ENCODE results near the gene RGPD3.
"Not testable (repeated sequence)": the region's sequence is repeated elsewhere in the genome, so short reads cannot be mapped to it uniquely, and the experiment has no call there.

Gene RGPD3

GRCh38 chr2:106390680-106391079 is 77.5 kb downstream of the RGPD3 start:
- not testable (repeated sequence) for H3K27ac ChIP-seq

GRCh38 chr2:106388814-106389410 is 79.3 kb downstream of the RGPD3 start:
- not testable (repeated sequence) for H3K27ac ChIP-seq, H3K9ac ChIP-seq, H4K20me1 ChIP-seq

More at GRCh38 chr2:106390680-106391079, 77.5 kb downstream of the RGPD3 start:
- not testable (repeated sequence) for H3K36me3 ChIP-seq; H4K20me1 ChIP-seq; H3K4me2 ChIP-seq; H3K4me1 ChIP-seq; H3K27me3 ChIP-seq; H3K9me3 ChIP-seq (replicated peaks in 1 of 11); H3K4me3 ChIP-seq; H3K9ac ChIP-seq

GRCh38 chr2:106384548-106384947 is 83.7 kb downstream of the RGPD3 start:
- not testable (repeated sequence) for H3K4me1 ChIP-seq; H3K36me3 ChIP-seq; H3K9ac ChIP-seq; H3K27ac ChIP-seq; H3K27me3 ChIP-seq; H3K4me2 ChIP-seq; H4K20me1 ChIP-seq; H3K4me3 ChIP-seq; H3K9me3 ChIP-seq (replicated peaks in 1 of 11)

More at GRCh38 chr2:106388814-106389410, 79.3 kb downstream of the RGPD3 start:
- H3K9me3 ChIP-seq (replicated peaks in 1 of 11); H3K4me2 ChIP-seq; H3K4me3 ChIP-seq; H3K4me1 ChIP-seq; H3K36me3 ChIP-seq; H3K27me3 ChIP-seq: not testable (repeated sequence)

GRCh38 chr2:106381867-106382266 is 86.3 kb downstream of the RGPD3 start:
- H3K27me3 ChIP-seq; H3K36me3 ChIP-seq; H3K9ac ChIP-seq; H3K4me1 ChIP-seq; H3K4me2 ChIP-seq; H3K27ac ChIP-seq; H4K20me1 ChIP-seq; H3K9me3 ChIP-seq (replicated peaks in 1 of 11); H3K4me3 ChIP-seq: not testable (repeated sequence)

GRCh38 chr2:106379567-106379966 is 88.6 kb downstream of the RGPD3 start:
- H3K9me3 ChIP-seq (replicated peaks in 1 of 11); H3K4me3 ChIP-seq; H3K27me3 ChIP-seq; H3K27ac ChIP-seq; H3K36me3 ChIP-seq; H3K4me1 ChIP-seq; H4K20me1 ChIP-seq; H3K9ac ChIP-seq; H3K4me2 ChIP-seq: not testable (repeated sequence)

GRCh38 chr2:106369182-106369581 is 99.0 kb downstream of the RGPD3 start:
- not testable (repeated sequence) for H3K36me3 ChIP-seq, H3K4me3 ChIP-seq, H4K20me1 ChIP-seq, H3K27ac ChIP-seq, H3K4me1 ChIP-seq, H3K27me3 ChIP-seq, H3K4me2 ChIP-seq, H3K9ac ChIP-seq
- H3K9me3 ChIP-seq (replicated peaks in 1 of 11): peaks cover 5 to 20% (median 7%) of the 10 kb centered on the region in 11 experiments; a peak in 19 of 22 replicates

GRCh38 chr2:106366204-106366885 is 101.9 kb downstream of the RGPD3 start:
- no peak for TF ChIP-seq Cebpa-rat (IDR thresholded peaks at IDR 0.05)

GRCh38 chr2:106363791-106364190 is 104.4 kb downstream of the RGPD3 start:
- no peak overlapping the region for H3K9ac ChIP-seq
- no peak overlapping the region for H3K27ac ChIP-seq
- TF ChIP-seq Cebpa-rat (IDR thresholded peaks at IDR 0.05): no peak
- H3K4me1 ChIP-seq: peaks cover 0 to 6% (median 0%) of the 10 kb centered on the region in 10 experiments; a peak in 5 of 20 replicates
- no peaks in the 10 kb centered on the region for H3K27me3 ChIP-seq
- no peaks in the 10 kb centered on the region for H4K20me1 ChIP-seq
- no peaks in the 10 kb centered on the region for H3K36me3 ChIP-seq
- peaks cover 5 to 23% (median 7%) of the 10 kb centered on the region in 11 experiments; a peak in 19 of 22 replicates for H3K9me3 ChIP-seq (replicated peaks in 1 of 11)
- no peak overlapping the region for H3K4me2 ChIP-seq
- H3K4me3 ChIP-seq: no peak overlapping the region

More at GRCh38 chr2:106366204-106366885, 101.9 kb downstream of the RGPD3 start:
- Histone ChIP-seq H3K36me3 (no peaks in the 10 kb centered on the region), H3K4me2 (no peak overlapping the region), H3K4me3 (no peak overlapping the region), H4K20me1 (no peaks in the 10 kb centered on the region), H3K27me3 (no peaks in the 10 kb centered on the region), H3K9ac (no peak overlapping the region), H3K9me3 (replicated peaks in 1 of 11) (peaks cover 5 to 23% (median 7%) of the 10 kb centered on the region in 11 experiments; a peak in 19 of 22 replicates), H3K4me1 (peaks cover 0 to 6% (median 0%) of the 10 kb centered on the region in 10 experiments; a peak in 5 of 20 replicates), H3K27ac (no peak overlapping the region)

- Histone ChIP-seq H4K20me1 (no peaks in the 10 kb centered on the region), H3K27me3 (no peaks in the 10 kb centered on the region)
- TF ChIP-seq Cebpa-rat (IDR thresholded peaks at IDR 0.05): no peak
Observed at GRCh38 chr2:106362789-106363188, 105.4 kb downstream of the RGPD3 start.

GRCh38 chr2:106359512-106359911 is 108.7 kb downstream of the RGPD3 start:
- no peak overlapping the region for H3K4me2 ChIP-seq
- no peaks in the 10 kb centered on the region for H4K20me1 ChIP-seq
- H3K4me1 ChIP-seq: peaks cover 11 to 21% (median 18%) of the 10 kb centered on the region in 10 experiments; a peak in 17 of 20 replicates
- H3K27me3 ChIP-seq: no peaks in the 10 kb centered on the region
- no peaks in the 10 kb centered on the region for H3K36me3 ChIP-seq
- no peak overlapping the region for H3K4me3 ChIP-seq
- no peak for TF ChIP-seq Cebpa-rat (IDR thresholded peaks at IDR 0.05)
- H3K27ac ChIP-seq: no peak overlapping the region
- H3K9me3 ChIP-seq (replicated peaks in 1 of 11): peaks cover 0 to 7% (median 0%) of the 10 kb centered on the region in 11 experiments; a peak in 4 of 22 replicates
- H3K9ac ChIP-seq: no peak overlapping the region

More at GRCh38 chr2:106362789-106363188, 105.4 kb downstream of the RGPD3 start:
- Histone ChIP-seq H3K36me3 (no peaks in the 10 kb centered on the region), H3K4me2 (no peak overlapping the region), H3K4me3 (no peak overlapping the region), H3K4me1 (peaks cover 0 to 6% (median 0%) of the 10 kb centered on the region in 10 experiments; a peak in 5 of 20 replicates), H3K27ac (no peak overlapping the region), H3K9ac (no peak overlapping the region), H3K9me3 (replicated peaks in 1 of 11) (peaks cover 5 to 23% (median 7%) of the 10 kb centered on the region in 11 experiments; a peak in 19 of 22 replicates)

All from BLaER1 treated with 17β-estradiol and CSF1 and Interleukin-3, amounts not matched to agents 10 nM and 100 nM (cell line).